ENCODE data around the gene COQ10A. TPM values are rescaled to one million over a fixed set of nuclear protein-coding genes. Genes with fewer than 3 reads are reported as not detected.

The COQ10A gene
- polyA plus RNA-seq, 1 experiment = 15.6 TPM

DNA sequence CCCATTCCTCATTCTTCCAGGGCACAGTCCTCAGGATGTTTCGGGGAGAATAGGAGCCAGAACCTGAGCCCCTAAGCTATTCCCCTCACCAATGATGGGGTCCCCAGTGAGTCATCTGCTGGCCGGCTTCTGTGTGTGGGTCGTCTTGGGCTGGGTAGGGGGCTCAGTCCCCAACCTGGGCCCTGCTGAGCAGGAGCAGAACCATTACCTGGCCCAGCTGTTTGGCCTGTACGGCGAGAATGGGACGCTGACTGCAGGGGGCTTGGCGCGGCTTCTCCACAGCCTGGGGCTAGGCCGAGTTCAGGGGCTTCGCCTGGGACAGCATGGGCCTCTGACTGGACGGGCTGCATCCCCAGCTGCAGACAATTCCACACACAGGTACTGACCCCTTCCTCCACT lies 35.6 kb upstream of the COQ10A start:
- no peak for TF ChIP-seq CTCF (IDR thresholded peaks at IDR 0.05; ENCODE audit: low read depth, low read length)

GRCh38 chr12:56234746-56235436 lies 31.9 kb upstream of the COQ10A start:
- DNase-seq (ENCODE audit: low read depth, low spot score) = no peak
- TF ChIP-seq CTCF (IDR thresholded peaks at IDR 0.05; ENCODE audit: low read depth, low read length) = no peak
- no peaks in the 10 kb centered on the region for H3K27me3 ChIP-seq (ENCODE audit: control insufficient read depth, insufficient read depth, low read length)
- no peak overlapping the region for H3K4me3 ChIP-seq (ENCODE audit: low read depth, low read length)
- H3K9me3 ChIP-seq (ENCODE audit: control insufficient read depth, insufficient read depth, low read length) = no peaks in the 10 kb centered on the region
- CTCF ChIA-PET = no interaction called here
- no peak overlapping the region for H3K27ac ChIP-seq (ENCODE audit: low read depth, low read length)
- POLR2A ChIA-PET = interaction anchor here (3.0 kb wide), 1 partner anchor 13 kb away, joined by 9 read pairs; the partner anchor contains the start of gene RNF41

More for the DNA sequence above, 35.6 kb upstream of the COQ10A start:
- H3K27me3 ChIP-seq (ENCODE audit: control insufficient read depth, insufficient read depth, low read length) = no peaks in the 10 kb centered on the region
- H3K27ac ChIP-seq (ENCODE audit: low read depth, low read length) = no peak overlapping the region
- ChIA-PET POLR2A (interaction anchor here (0.8 to 1.5 kb wide), 3 partner anchors 9 to 42 kb away, joined by 3 to 10 read pairs (median 4); partner anchors contain the start of genes RNF41 and SMARCC2), CTCF (interaction anchor here (0.7 to 1.3 kb wide), 3 partner anchors 9 to 42 kb away, joined by 3 to 4 read pairs (median 3); partner anchors contain the start of genes RNF41 and SMARCC2)
- H3K9me3 ChIP-seq (ENCODE audit: control insufficient read depth, insufficient read depth, low read length) = no peaks in the 10 kb centered on the region
- no peak overlapping the region for H3K4me3 ChIP-seq (ENCODE audit: low read depth, low read length)
- no peak for DNase-seq (ENCODE audit: low read depth, low spot score)

- Histone ChIP-seq H3K27ac (ENCODE audit: low read depth, low read length) (no peak overlapping the region), H3K27me3 (ENCODE audit: control insufficient read depth, insufficient read depth, low read length) (no peaks in the 10 kb centered on the region), H3K9me3 (ENCODE audit: control insufficient read depth, insufficient read depth, low read length) (no peaks in the 10 kb centered on the region), H3K4me3 (ENCODE audit: low read depth, low read length) (no peak overlapping the region)
- TF ChIP-seq CTCF (IDR thresholded peaks at IDR 0.05; ENCODE audit: low read depth, low read length) = no peak
- ChIA-PET CTCF (no interaction called here), POLR2A (interaction anchor here (0.5 to 3.0 kb wide), 4 partner anchors 14 to 80 kb away, joined by 3 to 9 read pairs (median 4); partner anchors contain the start of genes CNPY2 and RNF41)
- DNase-seq (ENCODE audit: low read depth, low spot score) = no peak
Observed at GRCh38 chr12:56236091-56236490, 30.7 kb upstream of the COQ10A start.

DNA sequence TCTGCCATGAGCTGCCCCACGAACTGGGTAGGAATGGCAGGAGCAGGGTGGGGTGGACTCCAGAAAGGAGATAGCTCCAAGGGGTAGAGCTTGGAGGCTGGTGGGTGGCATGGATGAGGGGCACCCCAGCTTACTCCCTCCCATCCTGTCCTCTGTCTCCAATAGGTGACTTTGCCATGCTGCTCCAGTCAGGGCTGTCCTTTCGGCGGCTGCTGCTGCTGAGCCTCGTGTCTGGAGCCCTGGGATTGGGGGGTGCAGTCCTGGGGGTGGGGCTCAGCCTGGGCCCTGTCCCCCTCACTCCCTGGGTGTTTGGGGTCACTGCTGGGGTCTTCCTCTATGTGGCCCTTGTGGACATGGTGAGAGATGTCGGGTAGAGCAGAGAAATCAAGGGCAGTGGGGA lies 29.8 kb upstream of the COQ10A start:
- Histone ChIP-seq H3K9me3 (ENCODE audit: control insufficient read depth, insufficient read depth, low read length) (no peaks in the 10 kb centered on the region), H3K4me3 (ENCODE audit: low read depth, low read length) (no peak overlapping the region), H3K27ac (ENCODE audit: low read depth, low read length) (no peak overlapping the region), H3K27me3 (ENCODE audit: control insufficient read depth, insufficient read depth, low read length) (no peaks in the 10 kb centered on the region)
- CTCF ChIA-PET = no interaction called here
- POLR2A ChIA-PET = interaction anchor here (3.0 kb wide), 1 partner anchor 15 kb away, joined by 9 read pairs; the partner anchor contains the start of gene RNF41
- no peak for DNase-seq (ENCODE audit: low read depth, low spot score)
- TF ChIP-seq CTCF (IDR thresholded peaks at IDR 0.05; ENCODE audit: low read depth, low read length) = no peak

DNA sequence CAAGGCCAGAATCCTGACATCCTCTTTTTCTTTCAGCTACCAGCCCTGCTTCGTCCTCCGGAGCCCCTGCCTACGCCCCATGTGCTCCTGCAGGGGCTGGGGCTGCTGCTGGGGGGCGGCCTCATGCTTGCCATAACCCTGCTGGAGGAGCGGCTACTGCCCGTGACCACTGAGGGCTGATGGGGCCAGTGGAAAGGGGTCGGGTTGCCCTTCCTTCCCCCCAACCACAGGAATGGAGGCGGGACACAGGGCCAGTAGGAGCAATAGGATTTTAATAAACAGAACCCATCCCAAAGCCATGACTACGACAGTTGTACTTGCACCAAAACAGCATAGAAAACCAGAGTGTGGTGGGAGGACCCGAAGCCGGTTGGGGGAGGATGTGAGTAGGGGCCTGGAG lies 29.2 kb upstream of the COQ10A start:
- H3K27ac ChIP-seq (ENCODE audit: low read depth, low read length) = no peak overlapping the region
- H3K4me3 ChIP-seq (ENCODE audit: low read depth, low read length) = no peak overlapping the region
- H3K9me3 ChIP-seq (ENCODE audit: control insufficient read depth, insufficient read depth, low read length) = no peaks in the 10 kb centered on the region
- TF ChIP-seq CTCF (IDR thresholded peaks at IDR 0.05; ENCODE audit: low read depth, low read length) = no peak
- no peak for DNase-seq (ENCODE audit: low read depth, low spot score)
- POLR2A ChIA-PET = interaction anchor here (3.0 kb wide), 1 partner anchor 15 kb away, joined by 9 read pairs; the partner anchor contains the start of gene RNF41
- CTCF ChIA-PET = no interaction called here
- H3K27me3 ChIP-seq (ENCODE audit: control insufficient read depth, insufficient read depth, low read length) = no peaks in the 10 kb centered on the region

Data from AG04450 (cell line).